Skeletal muscle tissue (tissue), 4 donors: Measurements from ENCODE around the gene MRPS23. TPM values are rescaled to one million over a fixed set of nuclear protein-coding genes. Genes with fewer than 3 reads are reported as not detected.

ENCODE experiments used
- H3K27ac ChIP-seq: one replicate; pipeline ENCODE4 v1.7.0; 2013; ENCODE audit warnings: mild to moderate bottlenecking, low read depth, low read length, inconsistent platforms
- H3K27me3 ChIP-seq, 3 donors: one replicate each; pipeline ENCODE4 v1.7.0; 2013; ENCODE audit warnings: low read length in 3 of 3; ENCODE audit not compliant: control insufficient read depth in 3 of 3, insufficient read depth in 3 of 3
- H3K36me3 ChIP-seq, 3 donors: one replicate each; pipeline ENCODE4 v1.7.0; 2013; ENCODE audit warnings: low read length in 3 of 3; ENCODE audit not compliant: control insufficient read depth in 3 of 3, insufficient read depth in 3 of 3
- H3K4me1 ChIP-seq, 3 donors: one replicate each; pipeline ENCODE4 v1.7.0; 2013; ENCODE audit warnings: low read length in 3 of 3, mild to moderate bottlenecking in 3 of 3; ENCODE audit not compliant: control insufficient read depth in 3 of 3, insufficient read depth in 3 of 3
- H3K4me3 ChIP-seq, 3 donors: one replicate each; pipeline ENCODE4 v1.7.0; 2013; ENCODE audit warnings: low read length in 3 of 3
- H3K9ac ChIP-seq, 3 donors: one replicate each; pipeline ENCODE4 v1.7.0; 2013; ENCODE audit warnings: low read length in 3 of 3, mild to moderate bottlenecking in 3 of 3, moderate library complexity in 2 of 3, low read depth in 1 of 3
- H3K9me3 ChIP-seq, 3 donors: one replicate each; pipeline ENCODE4 v1.7.0; 2013; ENCODE audit warnings: low read length in 3 of 3; ENCODE audit not compliant: control insufficient read depth in 3 of 3
- total RNA-seq: library from RNA; depleted of rRNA; stranded (reverse); fragments of >200 nt; gene quantifications from one replicate; pipeline ENCODE4 v1.2.3, GENCODE V29; 2014
- donor health status: Osteomylitis.

MRPS23 gene
- total RNA-seq, 1 donor from 2014 or later, result 10.4 TPM

DNA sequence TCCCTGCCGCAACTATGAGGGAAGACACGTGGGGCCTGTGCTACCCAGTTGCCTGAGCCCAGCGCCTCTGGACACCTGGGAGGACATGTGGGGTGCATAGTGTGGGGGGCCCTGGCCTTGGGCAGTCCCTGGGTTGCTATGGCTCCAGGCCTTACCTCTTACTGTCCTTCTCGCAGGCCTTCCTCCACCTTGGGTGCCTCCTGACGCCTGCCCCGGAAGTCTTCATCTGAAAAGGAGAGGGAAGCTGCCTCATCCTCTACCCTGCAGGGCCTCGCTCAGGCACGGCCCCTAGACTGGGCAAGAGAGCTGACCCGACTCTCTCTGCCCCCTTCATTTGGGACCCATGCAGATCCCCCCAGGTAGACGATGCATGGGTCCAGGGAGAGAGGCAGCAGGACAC is 16.5 kb upstream of the MRPS23 start:
- peaks cover 49 to 59% (median 53%) of the 10 kb centered on the region in 3 donors for H3K4me1 ChIP-seq
- H3K9ac ChIP-seq, result no peak overlapping the region
- no peak overlapping the region for H3K4me3 ChIP-seq
- H3K27me3 ChIP-seq, result no peaks in the 10 kb centered on the region
- peaks cover 19 to 38% (median 31%) of the 10 kb centered on the region in 3 donors for H3K36me3 ChIP-seq
- H3K9me3 ChIP-seq, result no peaks in the 10 kb centered on the region
- no peak overlapping the region for H3K27ac ChIP-seq

DNA sequence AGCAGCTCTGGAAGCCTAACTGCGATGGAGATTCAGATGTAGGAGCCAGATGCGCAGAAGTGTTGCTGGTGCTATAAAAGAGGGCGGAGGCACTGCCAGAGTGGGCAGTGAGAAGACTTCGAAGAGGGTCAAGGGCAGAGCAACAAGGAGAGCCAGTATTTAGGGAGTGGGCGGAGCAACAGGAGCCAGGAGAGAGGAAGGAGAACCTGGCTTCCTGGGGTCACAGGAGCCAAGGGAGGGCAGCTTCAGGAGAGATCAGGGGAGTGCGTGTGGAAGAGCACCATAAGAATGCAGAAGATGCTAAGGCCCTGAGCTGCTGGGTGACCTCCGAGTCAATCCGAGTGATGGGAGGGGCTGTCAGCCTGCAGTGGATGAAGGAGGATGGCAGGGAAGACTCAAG is 14.4 kb upstream of the MRPS23 start:
- no peak overlapping the region for H3K9ac ChIP-seq
- H3K4me1 ChIP-seq, result peaks cover 58 to 63% (median 61%) of the 10 kb centered on the region in 3 donors
- H3K9me3 ChIP-seq, result no peaks in the 10 kb centered on the region
- peaks cover 12 to 24% (median 16%) of the 10 kb centered on the region in 3 donors for H3K36me3 ChIP-seq
- no peak overlapping the region for H3K4me3 ChIP-seq
- no peak overlapping the region for H3K27ac ChIP-seq
- no peaks in the 10 kb centered on the region for H3K27me3 ChIP-seq

DNA sequence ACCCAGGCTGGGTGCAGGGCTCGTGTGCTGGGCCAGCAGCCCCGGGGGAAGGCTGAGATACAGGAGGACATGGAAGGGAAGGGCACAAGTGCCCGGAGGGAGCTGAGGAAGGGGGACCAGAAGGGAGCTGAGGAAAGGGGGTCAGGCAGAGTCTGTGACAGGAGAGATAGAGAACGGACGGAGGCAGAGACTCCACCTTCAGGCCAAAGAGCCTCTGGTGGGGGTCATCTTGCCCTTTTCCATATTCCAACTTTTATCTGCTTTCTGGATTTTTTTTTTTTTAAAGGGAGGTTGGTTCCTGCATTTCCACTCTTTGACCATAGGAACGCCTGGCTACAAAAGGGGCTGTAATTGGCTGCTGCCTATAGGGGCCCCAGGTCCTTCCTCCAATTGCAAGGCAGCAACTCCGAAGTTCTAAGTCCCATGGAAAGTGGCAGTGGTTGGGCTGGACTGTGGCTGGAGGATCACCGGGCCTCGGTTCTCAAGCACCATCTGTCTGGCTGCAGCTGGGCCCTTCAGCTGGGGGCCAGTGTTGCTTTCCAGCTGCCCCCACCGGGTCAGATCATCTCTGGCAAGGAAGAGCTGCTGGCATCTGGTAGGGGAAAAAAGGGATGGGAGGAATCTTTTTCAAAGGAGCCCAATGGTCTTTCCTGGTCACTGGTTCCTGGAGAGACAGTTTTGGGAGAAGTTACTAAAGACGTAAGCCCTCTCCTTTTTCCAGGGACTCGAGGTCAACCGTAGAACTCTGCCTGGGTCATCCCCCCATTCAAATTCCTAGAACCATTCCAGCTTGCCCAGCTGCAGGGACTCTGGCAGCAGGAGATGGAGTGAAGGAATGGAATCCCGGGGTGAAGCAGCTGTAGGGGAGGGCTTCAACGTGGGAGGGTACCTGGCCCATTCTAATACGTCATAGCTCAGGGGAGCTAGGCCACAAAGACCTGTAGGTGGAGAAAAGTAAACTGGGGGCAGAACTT is 13.1 kb upstream of the MRPS23 start:
- H3K9ac ChIP-seq, result peak overlapping the region in 2 of 3 donors; percentile 76 to 87
- H3K27ac ChIP-seq, result peak overlapping the region; percentile 83
- H3K4me1 ChIP-seq, result peaks cover 52 to 62% (median 55%) of the 10 kb centered on the region in 3 donors

DNA sequence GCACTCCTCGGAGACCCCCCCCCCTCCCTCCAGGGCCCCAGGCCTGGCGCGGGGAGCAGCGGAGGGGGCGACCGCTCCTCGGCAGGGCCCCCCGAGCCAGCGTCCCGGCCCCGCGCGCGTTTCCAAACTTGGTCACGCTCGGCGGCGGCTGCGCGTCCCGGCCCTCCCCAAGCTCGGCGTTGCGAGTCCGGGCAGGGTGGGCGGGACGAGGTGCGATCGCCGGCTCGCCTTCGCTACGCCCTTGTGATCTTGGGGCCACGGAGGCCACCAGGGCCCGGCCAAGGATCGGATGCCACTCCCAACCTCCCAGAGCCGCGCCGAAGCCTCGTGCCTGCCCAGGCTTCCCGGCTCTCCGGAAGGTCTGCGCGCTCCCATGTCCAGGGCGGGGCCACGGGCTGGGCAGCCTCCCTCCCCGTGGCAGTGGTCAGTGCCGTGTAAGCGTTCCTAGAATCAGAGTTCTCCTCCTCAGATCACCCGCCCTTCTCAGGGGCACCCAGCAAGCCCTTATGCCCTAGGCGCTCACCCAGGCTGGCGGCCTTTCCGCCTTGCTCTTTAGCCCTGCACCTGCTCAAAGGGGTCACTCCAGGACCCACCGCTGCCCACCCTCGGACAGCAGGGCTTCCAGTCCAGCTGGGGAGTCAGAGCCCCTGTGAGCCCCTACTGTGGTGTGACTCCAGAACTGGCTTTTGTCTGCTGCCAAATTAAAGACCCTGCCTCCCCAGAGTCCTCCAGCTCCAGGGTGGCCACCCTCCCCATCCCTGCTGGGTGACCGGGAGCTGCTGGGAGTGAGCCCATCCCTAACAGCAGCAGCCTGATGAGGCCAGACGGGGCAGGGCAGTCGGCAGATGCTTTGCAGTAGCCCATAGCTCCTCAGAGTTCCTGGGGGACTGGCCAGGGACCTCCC is 12.2 kb upstream of the MRPS23 start:
- H3K27me3 ChIP-seq, result no peaks in the 10 kb centered on the region

More for the DNA sequence above, 13.1 kb upstream of the MRPS23 start:
- Histone ChIP-seq H3K27me3 (no peaks in the 10 kb centered on the region), H3K4me3 (peak overlapping the region in 2 of 3 donors; percentile 73 to 75), H3K36me3 (peaks cover 12 to 20% (median 15%) of the 10 kb centered on the region in 3 donors), H3K9me3 (no peaks in the 10 kb centered on the region)

DNA sequence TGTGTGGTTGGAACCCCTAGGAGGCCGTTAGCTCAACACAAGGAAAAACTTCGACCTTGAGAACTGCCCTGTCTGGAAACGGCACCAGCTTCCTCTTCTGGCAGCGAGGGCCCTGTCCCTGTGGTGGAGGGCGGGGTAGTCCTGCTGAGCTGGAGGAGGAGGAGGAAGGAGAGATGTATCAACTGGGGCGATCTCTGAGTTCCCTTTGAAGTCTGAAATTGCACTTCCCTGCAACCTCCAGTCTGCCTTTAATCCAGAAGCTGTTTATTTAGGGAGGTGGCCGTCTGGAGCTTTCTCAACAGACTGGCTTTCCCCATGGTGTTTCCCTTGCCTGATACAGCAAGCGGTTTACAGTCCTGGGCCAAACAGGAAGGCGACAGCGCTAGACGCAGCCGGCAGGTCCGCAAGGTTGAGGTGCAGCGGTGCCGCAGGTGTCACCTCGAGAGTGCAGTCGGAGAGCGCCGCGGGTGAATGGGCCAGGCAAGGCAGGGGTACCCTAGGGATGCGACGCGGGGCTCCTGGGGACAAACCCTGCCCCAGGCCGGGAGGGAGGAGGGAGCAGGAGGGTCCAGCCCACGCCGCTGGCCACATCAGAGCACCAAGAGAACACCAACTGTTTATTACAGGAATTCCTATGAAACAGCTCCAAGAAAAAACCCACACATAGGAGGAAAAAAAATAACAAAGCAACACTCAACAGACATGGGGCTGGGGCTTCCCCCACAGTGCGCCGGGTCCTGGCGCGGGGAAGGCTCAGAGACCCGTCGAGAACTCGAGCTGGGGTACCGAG is 11.4 kb upstream of the MRPS23 start:
- Histone ChIP-seq H3K4me3 (peak overlapping the region; percentile 67 to 75 (median 73)), H3K9ac (peak overlapping the region; percentile 76 to 87 (median 87)), H3K27me3 (no peaks in the 10 kb centered on the region), H3K27ac (peak overlapping the region; percentile 83), H3K9me3 (no peaks in the 10 kb centered on the region), H3K4me1 (peaks cover 44 to 63% (median 54%) of the 10 kb centered on the region in 3 donors), H3K36me3 (peaks cover 5 to 15% (median 9%) of the 10 kb centered on the region in 3 donors)

More for the DNA sequence above, 12.2 kb upstream of the MRPS23 start:
- H3K9me3 ChIP-seq, result no peaks in the 10 kb centered on the region
- peaks cover 11 to 20% (median 12%) of the 10 kb centered on the region in 3 donors for H3K36me3 ChIP-seq
- peak overlapping the region; percentile 67 to 75 (median 73) for H3K4me3 ChIP-seq
- H3K9ac ChIP-seq, result peak overlapping the region; percentile 76 to 87 (median 87)
- H3K4me1 ChIP-seq, result peaks cover 44 to 60% (median 52%) of the 10 kb centered on the region in 3 donors
- H3K27ac ChIP-seq, result peak overlapping the region; percentile 83

DNA sequence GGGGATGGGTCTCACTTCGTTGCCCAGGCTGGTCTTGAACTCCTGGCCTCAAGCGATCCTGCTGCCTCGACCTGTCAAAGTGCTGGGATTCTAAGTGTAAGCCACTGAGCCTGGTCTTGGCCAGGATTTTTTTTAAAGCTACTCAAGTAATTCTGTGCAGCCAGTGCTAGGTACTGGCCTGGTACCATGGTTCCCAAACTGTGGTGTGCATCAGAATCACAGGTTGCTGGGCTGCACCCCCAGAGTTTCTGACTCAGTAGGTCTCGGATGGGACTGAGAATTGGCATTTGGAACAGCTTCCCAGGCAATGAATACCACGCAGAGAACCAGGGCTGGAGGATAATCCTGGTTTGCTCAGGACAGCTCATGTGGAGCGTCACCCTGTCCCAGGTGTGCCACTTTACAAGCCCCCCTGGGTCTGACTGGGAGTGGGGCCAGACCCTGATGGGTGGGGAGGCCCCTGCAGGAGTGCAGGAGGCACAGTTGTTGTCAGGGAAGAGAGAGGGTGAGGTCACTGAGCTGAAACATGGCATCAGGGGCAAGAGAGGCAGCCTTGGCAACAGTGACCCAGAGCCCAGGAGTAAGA is 10.7 kb upstream of the MRPS23 start:
- Histone ChIP-seq H3K4me3 (peak overlapping the region; percentile 67 to 75 (median 73)), H3K27ac (peak overlapping the region; percentile 83), H3K9ac (peak overlapping the region; percentile 76 to 87 (median 87)), H3K36me3 (peaks cover 2 to 12% (median 8%) of the 10 kb centered on the region in 3 donors), H3K27me3 (no peaks in the 10 kb centered on the region), H3K4me1 (peaks cover 44 to 70% (median 54%) of the 10 kb centered on the region in 3 donors), H3K9me3 (no peaks in the 10 kb centered on the region)

DNA sequence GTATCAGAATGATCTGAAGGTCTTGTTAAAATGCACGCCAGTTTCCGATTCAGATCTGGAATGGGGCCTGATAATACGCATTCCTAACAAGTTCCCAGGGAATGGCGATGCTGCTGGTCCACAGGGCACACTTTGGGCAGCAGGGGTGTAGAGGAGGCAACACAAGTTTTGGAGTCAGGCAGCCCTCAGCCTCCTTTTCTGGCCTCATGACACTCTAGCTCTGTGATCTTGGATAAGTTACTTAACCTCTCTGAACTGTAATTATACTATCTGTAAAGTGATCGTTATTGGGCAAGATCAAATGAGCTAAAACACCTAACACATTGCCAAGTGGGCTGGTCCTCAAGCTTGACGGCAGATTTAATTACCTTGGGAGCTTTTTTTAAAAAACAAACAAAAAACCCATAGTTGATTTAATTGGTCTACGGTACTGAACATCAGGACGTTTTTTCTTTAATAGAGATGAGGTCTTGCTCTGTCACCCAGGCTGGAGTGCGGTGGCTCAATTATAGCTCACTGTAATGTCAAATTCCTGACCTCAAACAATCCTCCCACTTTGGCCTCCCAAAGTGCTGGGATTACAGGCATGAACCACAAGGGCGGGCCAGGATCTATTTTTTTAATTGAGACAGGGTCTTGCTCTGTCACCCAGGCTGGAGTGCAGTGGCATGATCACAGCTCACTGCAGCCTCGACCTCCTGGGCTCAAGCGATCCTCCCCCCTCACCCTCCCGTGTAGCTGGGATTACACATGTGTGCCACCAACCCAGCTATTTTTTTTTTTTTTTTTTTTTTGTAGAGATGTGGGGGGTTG is 10.0 kb upstream of the MRPS23 start:
- no peaks in the 10 kb centered on the region for H3K27me3 ChIP-seq
- peak overlapping the region in 1 of 3 donors; percentile 47 for H3K9ac ChIP-seq
- no peaks in the 10 kb centered on the region for H3K9me3 ChIP-seq
- peaks cover 44 to 76% (median 55%) of the 10 kb centered on the region in 3 donors for H3K4me1 ChIP-seq
- peaks cover 0 to 5% (median 5%) of the 10 kb centered on the region in 3 donors for H3K36me3 ChIP-seq
- H3K27ac ChIP-seq, result no peak overlapping the region
- no peak overlapping the region for H3K4me3 ChIP-seq

DNA sequence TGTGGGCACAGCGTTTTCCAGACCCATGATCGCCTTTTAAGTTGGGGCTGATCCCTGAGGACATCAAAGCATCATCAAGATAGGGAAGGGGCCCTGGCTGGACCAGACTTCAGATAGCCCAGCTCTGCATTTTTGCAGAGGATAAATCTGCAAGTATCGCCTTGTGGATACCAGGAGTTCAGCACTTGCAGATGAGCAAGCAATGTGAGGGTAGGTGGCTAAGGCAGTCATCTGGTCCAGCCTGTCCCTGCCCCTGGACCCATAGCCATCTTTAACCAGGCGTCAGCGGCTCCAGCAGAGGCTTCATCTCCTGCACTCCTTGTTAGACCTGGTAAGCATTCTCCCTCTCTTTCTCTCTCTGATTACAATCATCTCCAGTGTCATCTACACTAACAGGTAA is 9.0 kb upstream of the MRPS23 start:
- H3K4me1 ChIP-seq, result peaks cover 44 to 79% (median 54%) of the 10 kb centered on the region in 3 donors

More for the DNA sequence above, 9.0 kb upstream of the MRPS23 start:
- no peaks in the 10 kb centered on the region for H3K36me3 ChIP-seq
- no peak overlapping the region for H3K4me3 ChIP-seq
- H3K9ac ChIP-seq, result no peak overlapping the region
- H3K27ac ChIP-seq, result no peak overlapping the region
- H3K27me3 ChIP-seq, result no peaks in the 10 kb centered on the region
- no peaks in the 10 kb centered on the region for H3K9me3 ChIP-seq
